HEK293T (cell line): ENCODE measurements around the gene CMPK2.
"Not testable (repeated sequence)": the region's sequence is repeated elsewhere in the genome, so short reads cannot be mapped to it uniquely, and the experiment has no call there.

Experiments used
- CTCF ChIA-PET: fragments of 350-600 bp; formaldehyde crosslinking; extraction: SDS; loops from one replicate; lab custom pipeline; 2021; ENCODE audit warnings: antibody characterized with exemption, inconsistent platforms; lab: Yijun Ruan, JAX
- POLR2A ChIA-PET: fragments of 350-600 bp; formaldehyde crosslinking; extraction: SDS; loops from one replicate; lab custom pipeline; 2020; ENCODE audit warnings: antibody characterized with exemption, inconsistent platforms; lab: Yijun Ruan, JAX
- DNase-seq: peaks from one replicate; pipeline ENCODE4 v3.0.0; 2012; ENCODE audit warnings: mixed read lengths; ENCODE audit errors: extremely low spot score
- ARNT ChIP-seq: fragments of 450-650 bp; IDR thresholded peaks from 2 replicates; pipeline ENCODE4 v1.6.1; 2017; ENCODE audit warnings: mild to moderate bottlenecking
- BHLHE40 ChIP-seq: fragments of 450-650 bp; IDR thresholded peaks from 2 replicates; pipeline ENCODE4 v1.6.1; 2016; ENCODE audit warnings: mild to moderate bottlenecking, moderate library complexity, borderline replicate concordance
- CTBP1 ChIP-seq: fragments of 450-650 bp; IDR thresholded peaks from 2 replicates; pipeline ENCODE4 v1.6.1; 2016; ENCODE audit warnings: borderline replicate concordance
- ELF4 ChIP-seq: fragments of 450-650 bp; IDR thresholded peaks from 2 replicates; pipeline ENCODE4 v1.6.1; 2017; ENCODE audit warnings: antibody characterized with exemption
- FOXA1 ChIP-seq: fragments of 450-650 bp; IDR thresholded peaks from 2 replicates; pipeline ENCODE4 v1.6.1; 2016; ENCODE audit warnings: mild to moderate bottlenecking
- FOXK2 ChIP-seq: fragments of 450-650 bp; IDR thresholded peaks from 2 replicates; pipeline ENCODE4 v1.6.1; 2016; ENCODE audit warnings: mild to moderate bottlenecking
- FOXM1 ChIP-seq: fragments of 450-650 bp; IDR thresholded peaks from 2 replicates; pipeline ENCODE4 v1.6.1; 2017; ENCODE audit warnings: mild to moderate bottlenecking, borderline replicate concordance
- HDGF ChIP-seq: fragments of 450-650 bp; IDR thresholded peaks from 2 replicates; pipeline ENCODE4 v1.6.1; 2017; ENCODE audit warnings: antibody characterized with exemption, borderline replicate concordance
- L3MBTL2 ChIP-seq: fragments of 450-650 bp; conservative IDR thresholded peaks from 2 replicates; pipeline ENCODE4 v1.6.1; 2016; ENCODE audit warnings: mild to moderate bottlenecking
- LEF1 ChIP-seq: fragments of 450-650 bp; IDR thresholded peaks from 2 replicates; pipeline ENCODE4 v1.6.1; 2017; ENCODE audit warnings: mild to moderate bottlenecking, borderline replicate concordance
- NFRKB ChIP-seq: fragments of 450-650 bp; IDR thresholded peaks from 2 replicates; pipeline ENCODE4 v1.6.1; 2016; ENCODE audit warnings: mild to moderate bottlenecking, moderate library complexity
- SP1 ChIP-seq: fragments of 450-650 bp; IDR thresholded peaks from 2 replicates; pipeline ENCODE4 v1.6.1; 2017
- SUZ12 ChIP-seq: fragments of 450-650 bp; IDR thresholded peaks from 2 replicates; pipeline ENCODE4 v1.6.1; 2016; ENCODE audit warnings: mild to moderate bottlenecking
- TARDBP ChIP-seq: fragments of 450-650 bp; IDR thresholded peaks from 2 replicates; pipeline ENCODE4 v1.6.1; 2016
- ZNF384 ChIP-seq: fragments of 450-650 bp; IDR thresholded peaks from 2 replicates; pipeline ENCODE4 v1.6.1; 2016
- TF ChIP-seq, protein P1 (sequence below): fragments of 450-650 bp; IDR thresholded peaks from 2 replicates; pipeline ENCODE4 v1.6.1; 2016

Gene CMPK2

DNA sequence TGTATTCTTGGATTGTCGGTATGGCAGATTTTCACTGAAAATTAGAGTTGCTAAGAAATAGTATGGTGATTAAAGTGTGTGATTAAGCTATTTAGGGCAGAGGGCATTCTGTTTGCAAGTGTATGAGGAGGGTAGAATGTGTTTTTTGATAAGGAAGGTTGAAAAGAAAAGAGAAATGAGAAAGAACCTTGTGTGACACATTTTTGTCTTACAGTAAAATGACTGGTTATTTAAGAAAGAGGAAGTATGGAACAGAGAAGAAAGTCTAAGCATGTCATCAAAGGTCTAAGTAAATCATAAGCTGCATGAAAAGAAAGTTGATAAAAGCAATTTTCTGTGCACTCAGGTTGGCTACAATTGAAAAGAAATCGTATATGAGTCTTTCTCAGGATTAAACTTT is 6.7 kb upstream of the CMPK2 start:
- ChIA-PET POLR2A (no interaction called here), CTCF (no interaction called here)
- TF ChIP-seq SP1 (no peak), SUZ12 (no peak), FOXK2 (no peak), HDGF (no peak), BHLHE40 (no peak), ARNT (no peak), FOXA1 (no peak), LEF1 (no peak), TARDBP (no peak), NFRKB (no peak), ZNF384 (no peak), FOXM1 (no peak), ELF4 (no peak), L3MBTL2 (no peak), CTBP1 (no peak)
- TF ChIP-seq, protein P1, sequence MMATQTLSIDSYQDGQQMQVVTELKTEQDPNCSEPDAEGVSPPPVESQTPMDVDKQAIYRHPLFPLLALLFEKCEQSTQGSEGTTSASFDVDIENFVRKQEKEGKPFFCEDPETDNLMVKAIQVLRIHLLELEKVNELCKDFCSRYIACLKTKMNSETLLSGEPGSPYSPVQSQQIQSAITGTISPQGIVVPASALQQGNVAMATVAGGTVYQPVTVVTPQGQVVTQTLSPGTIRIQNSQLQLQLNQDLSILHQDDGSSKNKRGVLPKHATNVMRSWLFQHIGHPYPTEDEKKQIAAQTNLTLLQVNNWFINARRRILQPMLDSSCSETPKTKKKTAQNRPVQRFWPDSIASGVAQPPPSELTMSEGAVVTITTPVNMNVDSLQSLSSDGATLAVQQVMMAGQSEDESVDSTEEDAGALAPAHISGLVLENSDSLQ, result no peak
- DNase-seq, result no peak

DNA sequence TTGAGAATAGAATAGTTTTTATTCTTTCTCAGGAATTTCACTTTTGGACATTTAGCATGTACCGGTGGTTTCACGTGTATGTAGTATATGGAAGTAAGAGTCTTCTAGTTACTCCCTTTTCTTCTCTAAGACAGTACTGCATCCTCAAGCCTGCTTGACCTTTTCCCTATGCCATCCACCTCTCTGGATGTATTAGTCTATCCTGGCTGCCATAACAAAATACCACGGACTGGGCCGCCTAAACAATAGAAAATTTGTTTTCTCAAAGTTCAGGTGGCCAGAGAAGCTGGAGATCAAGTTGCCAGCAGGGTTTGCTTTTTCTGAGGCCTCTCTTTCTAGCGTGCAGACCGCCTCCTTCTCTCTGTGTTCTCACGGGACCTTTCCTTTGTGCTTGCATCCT is 1.3 kb upstream of the CMPK2 start:
- POLR2A ChIA-PET, result no interaction called here
- TF ChIP-seq ZNF384 (no peak), ARNT (no peak), FOXM1 (no peak), ELF4 (no peak), CTBP1 (no peak), LEF1 (no peak)
- TF ChIP-seq, protein P1, result no peak
- no peak for DNase-seq
- CTCF ChIA-PET, result interaction anchor here (1.3 kb wide), 1 partner anchor 50 kb away, joined by 4 read pairs; no protein-coding TSS in a partner anchor

DNA sequence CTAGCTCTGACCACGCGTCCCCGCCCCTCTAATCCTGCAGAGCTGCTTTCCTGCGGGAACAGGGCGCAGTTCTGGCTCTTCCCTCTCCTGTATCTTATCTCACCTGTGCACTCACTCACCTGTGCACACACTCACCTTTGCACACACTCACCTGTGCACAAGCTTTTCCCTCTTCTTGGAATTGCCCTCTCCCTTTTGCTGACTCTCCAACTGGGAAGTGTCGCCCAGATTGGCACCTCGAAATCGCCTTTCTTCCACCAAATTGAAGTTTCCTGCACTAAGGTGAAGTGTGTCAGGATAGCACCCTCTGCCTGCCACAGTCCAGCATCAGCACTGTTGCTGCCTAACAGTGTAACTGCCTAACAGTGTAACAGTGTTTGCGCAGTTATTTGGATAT is 566 bp upstream of the CMPK2 start:
- ChIA-PET POLR2A (no interaction called here), CTCF (interaction anchor here (1.3 kb wide), 1 partner anchor 50 kb away, joined by 4 read pairs; no protein-coding TSS in a partner anchor)
- TF ChIP-seq NFRKB, result no peak
- peak; percentile 11 for DNase-seq

DNA sequence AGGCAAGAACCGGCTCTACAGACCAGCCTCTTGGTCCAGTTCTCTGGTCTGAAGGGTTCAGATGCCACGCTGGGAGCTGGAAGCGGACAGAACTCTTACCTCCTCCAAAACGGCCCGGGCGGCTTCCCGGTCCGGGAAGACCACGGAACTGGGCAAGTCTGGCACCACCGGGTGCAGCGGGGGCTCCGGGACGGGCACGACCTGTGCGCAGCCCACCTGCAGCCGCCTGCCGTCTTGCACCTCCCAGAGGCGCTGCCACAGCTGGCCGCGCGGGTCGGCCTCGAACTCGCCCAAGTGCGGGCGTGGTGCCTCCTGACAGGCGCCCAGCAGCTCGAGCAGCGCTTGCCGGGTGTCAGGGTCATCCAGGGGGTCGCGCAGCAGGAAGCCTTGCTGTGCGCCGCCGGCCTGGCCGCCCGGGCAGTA is 773 bp downstream of the CMPK2 start:
- TF ChIP-seq TARDBP, result no peak
- TF ChIP-seq SUZ12, result no peak
- no peak for TF ChIP-seq LEF1
- no peak for TF ChIP-seq HDGF
- TF ChIP-seq FOXM1, result no peak
- no peak for TF ChIP-seq BHLHE40
- TF ChIP-seq FOXK2, result no peak
- TF ChIP-seq CTBP1, result no peak
- TF ChIP-seq ZNF384, result no peak
- TF ChIP-seq NFRKB, result no peak
- TF ChIP-seq FOXA1, result no peak
- TF ChIP-seq, protein P1, result no peak
- TF ChIP-seq ARNT, result no peak
- no peak for TF ChIP-seq SP1
- TF ChIP-seq L3MBTL2, result no peak
- TF ChIP-seq ELF4, result no peak
- ChIA-PET POLR2A (no interaction called here), CTCF (interaction anchor here (1.0 to 1.1 kb wide), 2 partner anchors 17 to 50 kb away, joined by 3 read pairs; no protein-coding TSS in a partner anchor)
- DNase-seq, result no peak

DNA sequence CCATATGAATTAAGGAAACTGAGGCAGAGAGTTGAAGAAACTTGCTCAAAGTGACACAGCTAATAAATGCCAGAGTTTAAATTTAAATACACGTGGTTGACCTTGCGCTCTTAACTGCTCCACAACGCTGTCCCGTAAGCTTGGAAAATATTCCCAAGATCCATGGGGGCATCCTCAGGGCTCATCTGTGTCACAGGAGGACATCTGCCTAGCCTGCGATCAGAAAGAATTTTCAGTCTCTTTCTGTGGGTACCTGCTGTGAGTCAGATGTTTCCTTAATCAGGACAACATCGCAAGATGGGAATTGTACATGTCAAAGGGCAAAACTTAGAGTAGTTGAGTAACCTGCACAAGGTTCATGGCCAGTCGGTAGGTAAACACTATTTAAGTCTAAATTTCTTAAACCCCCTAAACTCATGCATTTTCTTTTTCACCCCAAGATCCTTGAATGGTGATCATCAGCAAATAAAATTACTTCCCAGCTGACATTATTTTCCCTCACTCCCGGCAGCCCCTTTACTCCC is 1.4 kb downstream of the CMPK2 start:
- CTCF ChIA-PET, result no interaction called here
- no peak for TF ChIP-seq FOXA1
- TF ChIP-seq CTBP1, result no peak
- no peak for TF ChIP-seq ELF4
- no peak for TF ChIP-seq FOXK2
- no peak for TF ChIP-seq FOXM1
- no peak for TF ChIP-seq ARNT
- TF ChIP-seq HDGF, result no peak
- TF ChIP-seq SUZ12, result no peak
- TF ChIP-seq SP1, result no peak
- no peak for TF ChIP-seq NFRKB
- POLR2A ChIA-PET, result no interaction called here
- no peak for DNase-seq

DNA sequence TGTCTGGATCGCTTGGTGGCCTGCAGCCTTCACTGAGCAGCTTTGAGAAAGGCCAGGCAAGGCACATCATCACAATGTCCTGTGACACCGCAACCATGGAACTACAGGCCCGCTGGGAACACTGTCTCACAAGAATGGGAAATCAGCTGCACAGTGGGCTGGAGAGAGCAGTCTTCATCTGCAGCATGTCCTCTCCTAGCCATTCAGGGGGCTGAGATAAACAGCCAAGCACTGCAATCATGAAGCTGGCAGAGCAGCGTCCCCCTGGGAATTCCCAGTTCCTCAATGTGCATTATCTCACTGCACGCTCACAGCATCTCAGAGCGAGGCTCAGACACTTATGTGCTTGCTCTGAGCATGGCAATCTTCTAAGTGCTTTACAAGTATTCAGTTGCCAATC is 1.9 kb downstream of the CMPK2 start:
- DNase-seq, result no peak
- CTCF ChIA-PET, result no interaction called here
- TF ChIP-seq BHLHE40 (no peak), SUZ12 (no peak), TARDBP (no peak), NFRKB (no peak), FOXA1 (no peak), FOXK2 (no peak), ELF4 (no peak), FOXM1 (no peak)
- POLR2A ChIA-PET, result no interaction called here

DNA sequence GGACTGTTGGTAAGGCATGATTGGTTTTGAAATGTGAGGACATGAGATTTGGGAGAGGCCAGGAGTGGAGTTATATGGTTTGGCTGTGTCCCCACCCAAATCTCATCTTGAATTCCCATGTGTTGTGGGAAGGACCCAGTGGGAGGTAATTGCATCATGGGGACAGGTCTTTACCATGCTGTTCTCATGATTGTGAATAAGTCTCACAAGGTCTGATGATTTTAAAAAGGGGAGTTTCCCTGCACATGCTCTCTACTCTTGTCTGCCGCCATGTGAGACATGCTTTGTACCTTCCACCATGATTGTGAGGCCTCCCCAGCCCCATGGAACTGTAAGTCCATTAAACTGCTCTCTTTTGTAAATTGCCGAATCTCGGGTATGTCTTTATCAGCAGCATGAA is 5.4 kb downstream of the CMPK2 start:
- CTCF ChIA-PET, result no interaction called here
- no peak for DNase-seq
- no peak for TF ChIP-seq L3MBTL2
- TF ChIP-seq, protein P1, result no peak
- TF ChIP-seq BHLHE40, result no peak
- TF ChIP-seq SP1, result no peak
- no peak for TF ChIP-seq ELF4
- no peak for TF ChIP-seq ZNF384
- TF ChIP-seq LEF1, result no peak
- TF ChIP-seq CTBP1, result no peak
- TF ChIP-seq FOXM1, result no peak
- TF ChIP-seq SUZ12, result no peak
- no peak for TF ChIP-seq TARDBP
- POLR2A ChIA-PET, result no interaction called here

DNA sequence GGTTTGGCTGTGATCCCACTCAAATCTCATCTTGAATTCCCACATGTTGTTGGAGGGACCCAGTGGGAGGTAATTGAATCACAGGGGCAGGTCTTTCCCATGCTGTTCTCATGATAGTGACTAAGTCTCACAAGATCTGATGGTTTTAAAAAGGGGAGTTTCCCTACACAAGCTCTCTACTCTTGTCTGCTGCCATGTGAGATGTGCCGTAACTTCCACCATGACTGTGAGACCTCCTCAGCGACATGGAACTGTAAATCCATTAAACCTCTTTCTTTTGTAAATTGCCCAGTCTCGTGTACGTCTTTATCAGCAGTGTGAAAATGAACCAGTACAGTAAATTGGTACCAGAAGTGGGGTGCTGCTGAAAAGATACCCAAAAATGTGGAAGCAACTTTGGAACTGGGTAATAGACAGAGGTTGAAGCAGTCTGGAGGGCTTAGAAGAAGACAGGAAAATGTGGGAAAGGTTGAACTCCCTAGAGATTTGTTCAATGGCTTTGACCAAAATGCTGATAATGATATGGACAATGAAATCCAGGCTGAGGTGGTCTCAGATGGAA is 7.2 kb downstream of the CMPK2 start:
- CTCF ChIA-PET, DNase-seq, POLR2A ChIA-PET: not testable (repeated sequence)
